GM19238 (cell line): ENCODE data around the gene BARX2.
"Not testable (repeated sequence)": the region's sequence is repeated elsewhere in the genome, so short reads cannot be mapped to it uniquely, and the experiment has no call there.

Experiments used
- DNase-seq: peaks from one replicate; pipeline ENCODE4 v3.0.0; 2011; ENCODE audit warnings: low spot score; ENCODE audit not compliant: insufficient read length

The BARX2 gene, protein sequence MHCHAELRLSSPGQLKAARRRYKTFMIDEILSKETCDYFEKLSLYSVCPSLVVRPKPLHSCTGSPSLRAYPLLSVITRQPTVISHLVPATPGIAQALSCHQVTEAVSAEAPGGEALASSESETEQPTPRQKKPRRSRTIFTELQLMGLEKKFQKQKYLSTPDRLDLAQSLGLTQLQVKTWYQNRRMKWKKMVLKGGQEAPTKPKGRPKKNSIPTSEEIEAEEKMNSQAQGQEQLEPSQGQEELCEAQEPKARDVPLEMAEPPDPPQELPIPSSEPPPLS

DNA sequence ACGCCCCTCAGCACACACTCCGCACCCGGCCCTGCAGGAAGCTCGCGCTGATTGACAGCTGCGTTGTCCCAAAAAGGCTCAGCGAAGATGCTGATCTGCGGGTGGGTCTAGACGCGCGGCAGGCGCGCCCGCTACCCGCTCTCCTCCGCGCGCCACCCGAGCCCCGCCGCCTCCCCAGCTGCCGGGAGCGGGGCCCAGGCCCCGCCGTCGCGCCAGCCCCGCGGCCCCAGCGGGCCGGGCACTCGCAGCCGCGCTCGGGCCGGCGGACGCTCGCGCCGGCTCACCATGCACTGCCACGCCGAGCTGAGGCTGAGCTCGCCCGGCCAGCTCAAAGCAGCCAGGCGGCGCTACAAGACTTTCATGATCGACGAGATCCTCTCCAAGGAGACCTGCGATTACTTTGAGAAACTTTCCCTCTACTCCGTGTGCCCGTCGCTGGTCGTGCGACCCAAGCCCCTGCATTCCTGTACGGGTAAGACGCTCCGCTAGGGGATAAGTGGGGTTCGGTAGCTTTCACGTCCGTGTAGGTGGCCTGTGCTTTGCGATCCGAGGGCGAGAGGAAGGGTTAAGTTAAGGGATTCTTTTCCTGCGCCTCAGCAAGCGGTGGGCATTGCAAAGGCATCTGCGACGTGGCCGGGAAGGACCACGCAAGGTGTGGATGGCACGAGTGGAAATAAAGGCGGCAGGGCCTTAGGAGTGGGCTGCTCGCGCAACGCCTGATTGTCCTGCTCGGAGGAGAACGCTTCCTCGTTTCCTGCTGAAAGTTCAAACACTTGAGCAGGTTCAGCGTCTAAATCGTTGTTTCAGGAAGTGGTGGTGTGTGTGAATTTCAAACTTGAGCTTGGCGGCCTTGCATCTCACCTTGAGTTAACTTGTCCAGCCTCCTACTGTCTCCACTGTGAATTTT lies at the start of gene BARX2:
Gene BARX2 (plus strand): TSS at position 98 of the 907 bp plus-strand sequence. CDS start 188 bp downstream, at position 286.
- DNase-seq: no peak

DNA sequence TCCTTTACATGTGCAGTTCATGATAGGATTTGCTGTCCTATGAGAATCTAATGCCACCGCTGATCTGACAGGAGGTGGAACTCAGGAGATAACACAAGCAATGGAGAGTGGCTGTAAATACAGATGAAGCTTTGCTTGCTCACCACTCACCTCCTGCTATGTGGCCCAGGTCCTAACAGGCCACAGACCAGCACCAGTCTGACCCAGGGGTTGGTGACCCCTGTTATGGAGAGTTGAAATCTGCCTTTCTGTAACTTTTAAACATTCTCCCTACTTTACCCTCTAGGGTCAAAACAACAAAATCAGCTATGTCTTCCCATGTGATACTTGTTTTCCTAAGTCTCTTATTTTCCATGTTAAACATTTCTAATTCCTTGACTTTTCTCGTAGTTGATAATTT lies 48.7 kb upstream of the BARX2 start:
- no peak for DNase-seq

DNA sequence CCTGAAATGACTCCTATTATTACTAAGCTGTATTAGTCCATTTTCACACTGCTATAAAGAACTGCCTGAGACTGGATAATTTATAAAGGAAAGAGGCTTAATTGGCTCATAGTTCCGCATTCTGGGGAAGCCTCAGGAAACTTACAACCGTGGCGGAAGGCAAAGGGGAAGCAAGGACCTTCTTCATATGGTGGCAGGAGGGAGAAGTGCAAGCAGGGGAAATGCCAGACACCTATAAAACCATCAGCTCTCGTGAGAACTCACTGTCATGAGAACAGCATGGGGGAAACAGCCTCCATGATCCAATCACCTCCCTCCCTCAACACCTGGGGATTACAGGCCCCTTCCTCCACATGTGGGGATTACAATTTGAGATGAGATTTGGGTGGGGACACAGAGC lies 47.9 kb upstream of the BARX2 start:
- DNase-seq: not testable (repeated sequence)

DNA sequence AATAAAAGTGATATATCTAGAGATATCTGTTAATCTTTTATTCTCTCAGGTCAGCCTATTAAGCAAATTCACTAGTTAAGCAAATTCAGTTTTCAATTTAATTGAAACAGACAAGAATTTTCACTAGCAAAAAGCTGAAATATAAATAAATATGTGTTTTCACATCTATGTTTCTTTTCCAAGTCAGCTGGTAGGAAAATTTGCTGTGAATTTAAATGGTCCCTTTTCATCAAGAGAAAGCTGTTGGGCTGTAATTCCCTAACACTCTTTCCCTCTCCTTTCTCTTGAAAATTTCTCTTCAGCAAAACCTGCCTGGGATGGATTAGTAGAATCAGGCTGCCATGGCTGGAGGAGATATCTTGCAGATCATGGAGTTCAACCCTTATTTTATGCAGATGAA lies 46.9 kb upstream of the BARX2 start:
- DNase-seq: no peak

DNA sequence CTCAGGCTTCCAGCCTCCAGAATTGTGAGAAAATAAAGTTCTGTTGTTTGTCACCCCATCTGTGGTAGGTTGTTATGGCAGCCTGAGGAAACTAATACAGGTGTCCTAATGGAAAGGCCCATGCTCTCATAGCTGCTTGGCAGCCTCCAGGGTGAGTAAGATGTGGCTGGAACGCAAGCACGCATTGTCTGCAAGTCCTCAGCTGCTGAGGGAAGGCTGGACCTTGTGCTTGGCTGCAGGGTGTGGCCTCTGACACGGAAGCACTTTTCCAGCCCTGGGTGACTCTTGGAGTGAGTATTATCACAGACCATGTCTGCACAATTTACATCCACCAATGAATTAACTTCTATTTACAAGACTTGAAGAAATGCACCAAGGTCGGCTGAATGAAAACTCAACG lies 44.4 kb upstream of the BARX2 start:
- no peak for DNase-seq

DNA sequence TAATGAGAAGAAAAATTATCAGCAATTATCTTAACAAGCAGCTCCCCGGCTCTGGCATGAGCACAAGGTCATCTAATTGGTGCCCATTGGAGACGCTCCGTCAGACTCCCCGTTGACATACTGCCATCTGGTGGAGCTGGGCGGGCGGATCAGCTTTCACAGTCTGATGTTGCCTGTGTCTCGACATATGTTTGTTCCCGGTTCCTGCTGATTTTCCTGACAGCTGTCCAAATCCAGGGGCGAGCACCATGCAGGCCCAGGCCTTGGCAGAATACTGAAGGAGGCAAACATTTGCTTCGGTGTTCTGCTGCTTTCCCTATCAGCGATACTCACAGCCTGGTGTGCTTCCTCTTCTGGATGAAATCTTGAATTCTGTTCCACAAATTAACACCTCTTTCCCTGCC lies 43.8 kb upstream of the BARX2 start:
- peak; percentile 29 for DNase-seq

DNA sequence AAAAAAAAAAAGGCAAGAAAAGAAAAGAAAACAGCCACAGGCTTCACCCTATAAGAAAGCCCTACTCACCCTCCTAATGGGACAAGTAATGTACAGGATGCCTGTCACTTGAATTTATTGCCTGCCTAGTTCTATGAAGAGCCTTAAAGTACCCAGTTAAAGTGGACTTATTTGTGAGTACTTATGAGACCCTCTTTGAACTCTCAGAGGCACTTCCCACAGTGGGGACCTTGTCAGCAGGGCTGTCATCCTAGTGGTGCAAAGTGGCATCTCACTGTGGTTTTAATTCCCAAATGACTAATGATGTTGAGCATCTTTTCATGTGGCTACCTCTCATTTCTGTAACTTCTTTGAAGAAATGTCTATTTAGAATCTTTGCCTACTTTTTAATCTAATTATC lies 41.8 kb upstream of the BARX2 start:
- no peak for DNase-seq

DNA sequence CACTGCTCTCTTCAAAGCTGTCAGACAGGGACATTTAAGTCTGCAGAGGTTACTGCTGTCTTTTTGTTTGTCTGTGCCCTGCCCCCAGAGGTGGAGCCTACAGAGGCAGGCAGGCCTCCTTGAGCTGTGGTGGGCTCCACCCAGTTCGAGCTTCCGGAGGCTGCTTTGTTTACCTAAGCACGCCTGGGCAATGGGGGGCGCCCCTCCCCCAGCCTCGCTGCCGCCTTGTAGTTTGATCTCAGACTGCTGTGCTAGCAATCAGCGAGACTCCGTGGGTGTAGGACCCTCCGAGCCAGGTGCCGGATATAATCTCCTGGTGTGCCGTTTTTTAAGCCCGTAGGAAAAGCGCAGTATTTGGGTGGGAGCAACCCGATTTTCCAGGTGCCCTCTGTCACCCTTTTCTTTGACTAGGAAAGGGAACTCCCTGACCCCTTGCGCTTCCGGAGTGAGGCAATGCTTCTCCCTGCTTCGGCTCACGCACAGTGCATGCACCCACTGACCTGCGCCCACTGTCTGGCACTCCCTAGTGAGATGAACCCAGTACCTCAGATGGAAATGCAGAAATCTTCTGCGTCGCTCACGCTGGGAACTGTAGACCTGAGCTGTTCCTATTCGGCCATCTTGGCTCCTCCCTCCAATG lies 31.2 kb upstream of the BARX2 start:
- DNase-seq: not testable (repeated sequence)

DNA sequence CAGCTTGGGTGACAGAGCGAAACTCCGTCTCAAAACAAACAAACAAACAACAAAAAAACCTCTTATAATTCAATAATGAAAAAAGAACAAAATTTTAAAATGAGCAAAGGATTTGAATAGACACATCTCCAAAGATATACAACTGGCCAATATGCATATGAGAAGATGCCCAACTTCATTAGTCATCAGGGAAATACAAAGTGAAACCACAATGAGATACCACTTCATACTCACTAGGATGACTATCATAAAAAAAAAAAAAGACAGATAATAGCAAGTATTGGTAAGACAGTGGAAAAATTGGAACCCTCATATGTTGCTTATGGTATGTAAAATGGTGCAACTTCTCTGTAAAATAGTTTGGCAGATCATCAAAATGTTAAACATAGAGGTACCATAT lies 28.7 kb upstream of the BARX2 start:
- DNase-seq: no peak

DNA sequence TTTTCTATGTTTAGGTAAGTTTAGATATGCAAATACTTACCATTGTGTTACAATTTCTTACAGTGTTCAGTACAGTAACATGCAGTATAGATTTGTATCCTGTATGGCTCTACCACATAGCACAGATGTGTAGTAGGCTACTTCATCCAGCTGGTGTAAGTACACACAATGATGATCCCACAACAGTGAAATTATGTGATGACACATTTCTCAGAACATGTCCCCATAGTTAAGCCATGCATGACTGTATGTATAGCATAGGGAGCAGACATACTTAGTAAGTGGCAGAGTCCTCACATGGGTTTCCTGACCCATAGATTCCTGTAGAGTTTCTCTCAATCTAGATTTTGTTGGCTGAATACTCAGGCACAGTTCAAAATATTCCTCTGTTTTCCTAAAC lies 26.8 kb upstream of the BARX2 start:
- DNase-seq: no peak

DNA sequence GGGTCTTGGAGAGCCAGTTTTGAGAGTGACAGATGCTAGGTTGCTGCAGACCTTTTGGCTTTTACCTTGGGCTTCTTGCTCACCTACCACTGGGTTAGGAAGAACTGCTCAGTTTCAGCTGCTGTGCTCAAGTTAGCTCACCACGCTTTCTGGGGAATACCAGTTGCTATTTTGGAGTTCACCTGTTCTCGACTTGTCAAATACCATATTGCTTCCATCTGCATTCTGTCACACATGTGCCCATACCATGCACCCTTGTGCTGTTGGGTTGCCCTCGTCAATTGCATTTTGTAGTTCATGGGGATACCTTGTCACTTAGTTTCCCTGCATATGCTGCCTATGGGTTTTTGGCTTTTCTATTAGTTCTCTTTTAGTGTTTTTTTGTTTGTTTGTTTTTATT lies 23.0 kb upstream of the BARX2 start:
- no peak for DNase-seq

DNA sequence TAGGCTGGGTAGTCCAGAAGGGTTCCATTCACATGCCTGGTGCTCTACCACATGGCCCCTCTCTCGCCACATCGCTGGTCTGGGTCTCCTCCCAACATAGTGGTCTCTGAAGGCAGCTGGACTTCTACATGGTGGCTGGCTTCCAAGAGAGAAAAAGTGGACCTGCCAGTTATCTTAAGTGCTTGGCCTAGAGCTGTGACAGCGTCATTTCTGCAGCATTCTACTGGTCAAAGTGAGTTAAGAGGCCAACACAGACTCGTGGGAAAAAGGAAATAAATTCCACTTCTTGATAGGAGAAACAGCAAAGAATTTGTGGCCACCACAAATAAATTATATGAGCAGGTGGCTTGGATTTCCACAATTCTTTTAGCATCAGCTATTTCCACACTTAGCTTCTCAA lies 21.0 kb upstream of the BARX2 start:
- no peak for DNase-seq

DNA sequence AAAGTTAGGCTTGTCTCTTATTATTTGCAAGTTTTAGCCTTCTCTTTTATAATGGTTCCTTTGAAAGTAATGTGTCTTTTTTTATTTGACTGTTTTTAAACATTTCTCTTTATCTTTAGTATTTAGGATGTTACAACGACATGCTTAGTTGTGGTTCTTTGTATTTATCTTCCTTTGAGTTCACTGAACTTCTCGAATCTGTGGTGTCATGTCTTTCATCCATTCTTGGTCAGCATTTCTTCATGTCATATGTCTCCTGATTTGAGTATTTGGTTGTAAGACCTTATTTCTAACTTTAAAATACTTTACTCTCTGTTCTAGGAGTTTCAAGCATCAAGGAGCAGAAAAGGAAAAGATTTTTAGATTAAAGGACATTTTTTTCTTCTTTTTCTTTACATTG lies 15.9 kb upstream of the BARX2 start:
- DNase-seq: no peak

DNA sequence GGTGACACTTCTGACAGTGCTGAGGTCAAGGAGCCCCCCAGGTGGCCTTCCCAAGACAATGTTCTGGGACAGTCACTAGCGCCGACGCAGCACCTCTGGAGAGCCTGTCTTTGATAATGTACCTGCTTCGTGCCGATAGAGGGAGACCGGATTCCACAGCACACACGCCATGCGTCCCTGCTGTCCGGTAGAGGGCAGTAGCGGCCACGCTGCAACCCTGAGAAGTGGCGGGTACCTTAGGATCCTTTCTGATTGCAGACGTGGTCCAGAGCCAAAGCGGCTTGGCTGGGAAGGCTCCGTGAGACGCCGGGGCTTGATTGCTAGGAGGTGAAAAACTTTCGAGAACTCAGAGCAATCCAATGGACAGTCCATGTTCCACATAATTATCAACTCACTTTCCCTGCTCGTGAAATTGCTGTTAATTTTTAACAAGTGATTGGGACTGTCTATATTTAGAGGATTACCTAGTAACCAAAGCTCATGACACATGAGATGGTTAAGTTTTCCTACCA lies 11.4 kb upstream of the BARX2 start:
- DNase-seq: peak; percentile 30

DNA sequence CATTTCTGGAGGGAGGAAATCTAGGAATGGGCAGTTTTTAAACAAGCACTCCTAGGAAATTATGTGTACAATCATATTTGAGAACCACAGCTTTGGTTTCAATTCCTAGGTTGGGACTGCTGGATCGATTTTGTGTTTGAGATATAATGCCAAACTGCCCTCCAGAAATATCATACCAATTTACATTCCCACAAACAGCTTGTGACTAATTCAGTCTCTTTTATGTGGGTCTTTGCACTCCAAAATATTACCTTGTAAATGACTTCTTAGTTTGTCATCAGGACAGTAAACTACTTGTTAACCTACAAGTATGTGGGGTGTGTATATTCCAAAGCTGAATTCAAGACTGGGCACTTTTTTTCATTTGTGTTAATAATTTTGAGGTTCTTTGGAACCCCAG lies 9.8 kb upstream of the BARX2 start:
- no peak for DNase-seq

DNA sequence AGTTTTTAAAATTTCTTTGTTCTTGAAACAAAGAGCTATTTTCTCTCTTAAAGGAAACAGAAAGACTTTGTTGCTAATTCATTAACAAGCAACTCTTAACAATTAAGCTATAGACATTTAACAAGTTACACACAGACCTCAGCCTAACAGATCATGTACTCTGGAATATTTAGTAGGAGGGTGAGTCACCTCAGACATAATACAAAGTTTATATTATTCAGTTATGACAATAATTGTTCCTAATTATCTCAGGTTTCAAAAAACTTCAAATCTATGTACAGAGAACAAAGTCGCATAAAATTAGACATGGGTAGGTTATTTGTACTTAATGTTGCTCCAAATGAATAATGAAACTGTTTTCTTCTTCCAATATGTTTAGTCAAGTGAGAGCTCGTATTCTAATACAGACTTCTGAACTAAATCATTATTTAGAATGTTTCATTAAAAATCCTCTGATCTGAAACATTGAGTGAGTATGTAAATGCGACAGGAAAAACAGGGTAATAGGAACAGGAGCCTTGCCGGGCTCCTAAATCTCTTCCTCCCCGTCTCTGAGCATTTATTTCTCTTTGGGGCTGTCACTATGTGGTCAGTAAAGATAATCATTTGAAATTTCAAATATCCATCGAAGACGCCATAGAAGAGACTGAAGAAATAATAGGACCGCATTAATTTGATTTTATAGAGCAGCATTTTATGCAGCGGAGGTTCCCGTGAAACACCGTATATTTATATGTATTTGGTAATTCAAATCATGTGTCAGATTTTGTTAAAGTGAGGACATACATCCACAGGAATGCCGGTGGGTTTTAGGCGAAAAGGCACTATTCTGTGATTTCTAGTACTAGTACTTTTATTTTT lies 8.7 kb upstream of the BARX2 start:
- no peak for DNase-seq

DNA sequence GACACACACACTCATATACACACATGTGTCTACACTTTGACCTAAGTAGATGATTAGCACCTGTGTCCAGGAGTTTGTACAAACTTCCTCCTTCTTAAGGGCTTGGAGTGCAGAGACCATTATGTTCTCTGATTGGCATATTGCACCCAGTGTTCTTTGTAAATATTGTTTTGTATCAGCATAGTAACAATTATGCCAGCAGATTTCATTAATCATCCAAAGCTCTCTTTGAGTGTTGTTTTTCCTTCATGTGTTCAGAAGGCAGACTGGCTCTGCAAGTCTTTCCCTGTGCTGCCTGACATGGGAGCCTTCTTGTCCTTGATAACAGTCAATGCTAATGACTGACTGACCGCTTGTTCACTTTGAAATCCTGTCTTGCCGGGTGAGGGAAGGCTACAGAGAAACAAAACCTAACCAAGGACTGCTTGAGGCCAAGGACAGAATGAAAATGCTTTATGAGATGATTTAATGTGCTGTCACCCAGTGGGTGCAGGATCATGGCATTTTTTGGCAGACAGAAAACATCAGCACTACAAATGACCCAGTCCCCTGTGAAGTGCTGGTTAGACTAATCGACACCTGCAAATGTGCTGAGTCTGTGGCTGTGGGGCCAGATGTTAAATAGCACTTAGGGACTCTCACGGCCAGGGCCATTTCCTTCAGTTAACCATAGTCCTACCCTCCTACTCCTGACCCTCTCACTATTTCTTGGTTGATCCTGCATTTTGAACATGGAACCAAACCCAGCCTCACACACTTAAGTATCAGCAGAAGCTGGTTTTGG lies 6.6 kb upstream of the BARX2 start:
- no peak for DNase-seq

DNA sequence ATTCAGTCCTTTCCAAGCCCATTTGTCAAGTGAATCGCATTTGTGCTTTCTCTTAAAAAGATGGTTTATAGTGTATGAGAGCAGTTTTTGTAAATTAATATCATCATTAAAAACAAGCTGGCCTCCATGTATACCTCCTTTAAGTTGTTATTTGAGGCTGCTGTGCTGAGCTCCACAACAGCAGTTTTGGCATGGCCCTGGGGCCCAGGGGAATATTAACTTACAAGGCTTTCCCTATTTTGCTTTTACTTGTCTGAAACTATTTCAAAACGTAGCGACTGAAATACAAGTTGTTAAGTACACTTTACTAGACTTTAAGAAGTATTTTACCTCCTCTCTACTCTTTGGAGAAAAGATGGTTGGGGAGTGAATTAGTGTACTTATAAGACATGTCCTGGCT lies 4.9 kb upstream of the BARX2 start:
- no peak for DNase-seq

DNA sequence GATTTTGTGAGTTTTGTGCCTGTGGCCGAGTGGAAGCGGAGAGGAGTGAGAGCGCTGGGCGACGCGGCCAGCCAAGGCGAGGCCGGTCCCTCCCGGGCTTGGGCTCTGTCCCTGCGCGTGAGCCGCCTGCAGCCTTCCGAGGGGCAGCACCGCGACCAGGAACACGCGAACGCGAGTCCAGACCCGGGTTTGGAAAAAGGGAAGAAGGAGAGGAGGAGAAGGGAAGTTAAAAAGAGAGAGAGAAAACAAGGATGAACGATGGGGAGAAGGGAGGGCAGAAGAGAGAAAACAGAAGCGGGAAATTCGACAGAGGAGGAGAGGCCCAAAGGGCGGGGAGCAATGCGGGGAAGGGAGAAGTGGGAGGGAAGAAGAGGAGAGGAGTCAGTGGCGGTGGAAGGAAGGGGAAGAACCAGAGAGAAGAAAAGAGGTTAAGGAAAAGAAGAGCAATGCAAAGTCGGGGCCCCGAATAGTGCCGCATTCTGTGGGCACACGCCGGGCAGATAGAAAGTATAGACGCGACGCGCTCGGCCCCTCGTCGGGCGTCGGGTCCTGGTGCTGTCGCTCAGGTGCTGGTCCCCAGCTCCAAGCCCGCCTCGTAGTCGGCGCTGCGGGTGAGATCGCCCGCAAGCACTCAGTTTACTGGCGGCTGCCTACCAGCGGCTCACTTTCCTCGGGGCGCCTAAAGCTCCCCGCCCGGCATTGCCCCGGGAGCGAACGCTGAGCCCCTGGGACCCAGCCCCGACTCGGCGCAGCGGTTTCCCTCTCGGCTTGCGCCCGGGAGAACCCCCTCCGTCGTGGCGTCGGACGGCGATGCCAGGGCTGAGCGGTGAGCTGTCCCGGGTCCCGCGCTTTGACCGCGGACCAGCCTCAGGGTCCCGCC lies 2.8 kb upstream of the BARX2 start:
- DNase-seq: no peak
